Muscle of back (tissue), 11 donors: Measurements from ENCODE around the gene BCAT1. TPM values are rescaled to one million over a fixed set of nuclear protein-coding genes. Genes with fewer than 3 reads are reported as not detected.
"Not testable (repeated sequence)": the region's sequence is repeated elsewhere in the genome, so short reads cannot be mapped to it uniquely, and the experiment has no call there.

Source experiments
- DNase-seq, 3 donors: peaks; one replicate each; pipeline versions ENCODE4 v3.0.0 to v3.0.0-alpha.2; 2013
- polyA plus RNA-seq, 10 donors: library from polyadenylated mRNA; unstranded; fragments of 120-200 nt; gene quantifications; one replicate each; pipeline ENCODE4 v1.2.1, GENCODE V29; 2013; ENCODE audit not compliant: insufficient read length in 10 of 10

Gene BCAT1
- polyA plus RNA-seq, 10 donors: 29.0 to 68.1 (median 49.9) TPM

DNA sequence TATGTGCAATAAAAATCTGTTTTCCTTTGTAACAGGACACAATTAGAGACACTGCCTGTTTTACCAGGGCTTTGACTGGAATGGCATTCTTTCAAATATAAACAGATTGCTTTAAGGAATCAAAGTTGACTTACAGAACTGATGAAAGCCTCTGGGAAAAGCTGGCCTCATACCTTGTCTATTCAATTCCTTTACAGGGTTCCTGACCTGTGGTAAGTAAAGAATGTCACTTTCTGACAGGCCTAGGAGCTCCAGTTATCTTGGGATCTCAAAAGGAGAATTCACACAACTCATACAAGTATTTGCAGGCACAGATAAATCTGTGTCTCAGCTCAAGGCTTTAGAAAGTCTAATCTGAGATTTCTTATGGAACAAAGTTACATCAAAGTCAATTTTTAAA lies 88.4 kb downstream of the BCAT1 start:
- DNase-seq: no peak

DNA sequence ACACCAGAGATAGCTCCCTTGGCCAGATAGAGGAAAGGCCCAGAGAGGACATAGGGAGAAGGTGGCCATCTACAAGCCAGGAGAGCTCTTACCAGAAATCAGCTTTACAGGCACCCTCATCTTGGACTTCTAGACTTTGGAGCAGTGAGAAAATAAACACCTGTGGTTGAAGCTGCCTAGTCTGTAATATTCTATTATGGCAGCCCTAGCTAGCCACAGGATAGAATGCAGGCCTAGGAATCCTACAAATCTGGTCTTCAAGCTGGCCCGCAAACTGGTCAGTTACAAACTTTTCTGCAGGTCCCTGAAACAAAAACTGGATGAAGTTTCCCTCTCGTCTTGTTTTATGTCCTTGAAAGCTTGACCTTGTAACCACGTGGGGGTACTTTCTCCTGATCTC lies 92.4 kb downstream of the BCAT1 start:
- no peak for DNase-seq

DNA sequence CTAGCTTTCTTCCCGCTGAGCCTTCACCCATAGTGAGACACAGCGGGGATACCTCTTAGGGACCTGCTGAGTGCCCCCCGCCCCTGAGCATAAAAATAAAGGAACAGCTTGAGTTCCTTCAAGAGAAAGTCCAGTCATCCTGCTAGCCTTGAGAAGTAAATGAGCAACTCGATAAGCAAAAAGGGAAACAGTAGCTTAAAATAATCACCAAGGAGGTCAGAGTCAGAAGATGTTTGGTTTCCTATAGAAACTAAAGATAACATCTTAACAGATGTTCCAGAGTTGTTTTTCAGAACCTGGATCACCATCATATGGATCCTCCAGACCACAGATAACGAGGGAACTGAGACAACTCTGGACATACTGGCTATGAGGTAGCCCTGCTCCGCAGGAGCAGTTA lies 94.0 kb downstream of the BCAT1 start:
- DNase-seq: peak in 1 of 3 donors; percentile 11

- DNase-seq: no peak
Measured at GRCh38 chr12:24854017-24854416, 94.9 kb downstream of the BCAT1 start.

GRCh38 chr12:24853588-24853987 lies 95.3 kb downstream of the BCAT1 start:
- no peak for DNase-seq

- DNase-seq: no peak
Measured at GRCh38 chr12:24853094-24853493, 95.8 kb downstream of the BCAT1 start.

DNA sequence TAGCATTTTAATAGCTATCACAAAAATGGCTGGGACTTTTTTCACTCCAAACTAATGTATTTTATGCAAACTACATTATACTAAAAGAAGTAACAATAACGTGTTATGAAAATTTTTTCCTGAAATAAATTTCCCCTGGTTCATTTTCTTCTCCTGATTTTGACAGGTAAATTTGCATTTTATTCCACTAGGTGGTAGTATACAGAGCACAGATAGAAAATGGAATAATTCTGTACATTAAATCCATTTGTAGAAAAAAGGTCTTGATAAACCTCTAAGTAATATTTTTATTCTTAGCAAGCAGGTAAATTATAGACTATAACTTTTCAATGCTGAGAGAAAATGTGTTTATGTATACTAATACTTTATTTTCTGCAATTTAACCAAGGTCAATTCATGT lies 96.5 kb downstream of the BCAT1 start:
- no peak for DNase-seq

GRCh38 chr12:24851883-24852282 lies 97.0 kb downstream of the BCAT1 start:
- not testable (repeated sequence) for DNase-seq

- DNase-seq: no peak
Measured at GRCh38 chr12:24851341-24851740, 97.6 kb downstream of the BCAT1 start.

- no peak for DNase-seq
Measured at GRCh38 chr12:24850496-24850895, 98.4 kb downstream of the BCAT1 start.

DNA sequence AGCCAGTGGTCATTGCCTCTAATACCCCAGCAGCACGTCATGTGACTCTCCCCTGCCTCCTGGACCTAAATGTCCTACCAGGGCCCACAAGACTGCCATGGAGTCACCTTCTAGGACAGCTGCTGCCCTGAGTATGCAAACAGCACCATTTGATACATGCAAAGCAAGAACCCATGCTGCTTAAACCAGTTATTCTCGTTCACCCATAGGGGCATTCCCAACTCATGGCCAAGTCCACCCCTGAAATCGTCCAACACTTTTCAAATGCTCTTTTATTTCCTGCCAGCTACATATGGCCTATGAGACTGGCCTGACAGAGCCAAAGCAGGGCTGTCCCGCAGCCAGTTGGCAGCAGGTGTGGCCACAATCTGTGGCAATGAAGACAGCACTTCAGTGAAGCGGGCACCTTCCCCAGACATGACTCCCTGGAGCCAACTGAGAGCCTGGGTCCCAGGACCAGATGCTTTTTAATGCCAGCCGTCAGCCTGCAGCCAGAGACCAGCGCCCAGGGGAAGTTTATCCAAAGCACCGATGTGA lies 99.9 kb downstream of the BCAT1 start:
- no peak for DNase-seq

DNA sequence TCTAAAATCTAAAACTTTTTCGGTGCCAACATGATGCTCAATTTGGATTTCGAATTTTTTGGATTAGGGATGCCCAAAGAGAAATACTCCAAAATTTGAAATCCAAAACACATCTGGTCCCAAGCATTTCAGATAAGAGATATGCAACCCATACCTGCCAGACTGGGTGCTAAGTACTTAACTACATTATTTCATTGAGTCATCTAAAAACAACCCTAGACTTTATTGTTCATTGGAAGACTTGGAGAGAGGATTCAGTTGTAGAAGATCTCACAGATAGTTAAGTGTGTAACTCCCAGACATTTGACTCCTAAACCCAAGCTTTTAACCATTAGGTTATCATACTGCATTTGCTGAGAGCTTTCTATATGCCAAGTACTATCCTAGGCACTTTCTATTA lies 102.2 kb downstream of the BCAT1 start:
- no peak for DNase-seq

DNA sequence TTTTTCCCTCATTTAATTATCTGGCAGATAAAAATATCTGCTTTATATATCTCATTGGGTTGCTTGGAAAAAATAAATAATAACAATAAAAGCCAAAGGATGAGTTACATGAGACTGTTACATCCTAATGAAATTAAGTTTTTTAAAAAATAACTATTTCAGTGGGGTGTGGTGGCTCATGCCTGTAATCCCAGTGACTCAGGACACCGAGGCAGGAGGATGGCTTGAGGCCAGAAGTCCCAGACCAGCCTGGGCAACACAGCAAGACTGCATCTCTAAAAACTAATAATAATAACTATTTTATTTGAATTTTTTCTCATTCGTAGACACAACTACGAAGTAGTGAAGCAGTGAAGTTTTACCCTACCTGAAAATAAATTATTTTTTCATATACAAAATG lies 103.3 kb downstream of the BCAT1 start:
- no peak for DNase-seq

DNA sequence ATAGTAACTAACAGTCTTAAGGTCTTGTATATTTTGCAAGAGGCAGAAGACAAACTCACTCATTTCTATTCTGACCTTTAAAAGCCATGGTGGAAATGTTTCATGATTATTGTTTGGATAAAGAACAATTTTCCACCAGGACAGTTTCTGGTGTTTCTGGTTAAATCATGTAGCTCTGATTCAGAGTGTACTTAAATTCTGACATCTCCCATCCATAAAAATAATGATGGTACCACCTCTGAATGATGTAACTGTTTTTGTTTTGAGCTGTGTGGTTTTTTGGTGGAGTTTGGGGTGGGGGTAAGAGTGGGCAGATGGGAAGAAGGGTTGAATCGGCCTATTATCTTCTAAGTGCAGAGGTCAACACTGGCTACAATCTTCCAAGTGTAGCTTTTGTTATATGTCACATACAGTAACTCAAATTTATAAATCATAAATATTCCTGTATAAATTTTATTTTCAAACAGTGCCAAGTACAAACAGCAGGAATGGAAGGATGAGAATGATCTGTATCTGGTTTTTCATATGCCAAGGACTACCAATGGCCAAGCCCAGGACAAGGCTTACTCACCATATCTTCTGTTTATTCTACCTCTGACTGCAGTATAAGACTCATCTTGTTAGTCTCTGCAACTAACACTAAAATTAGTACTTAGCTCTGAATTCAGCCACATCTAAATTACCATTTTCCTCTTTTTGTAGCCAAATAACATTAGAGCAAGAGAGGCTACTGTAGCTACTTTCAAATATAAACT lies 108.7 kb downstream of the BCAT1 start:
- DNase-seq: no peak

GRCh38 chr12:24839268-24839791 lies 109.6 kb downstream of the BCAT1 start:
- peak in 1 of 3 donors; percentile 56 for DNase-seq

- peak; percentile 49 to 86 (median 71) for DNase-seq
Measured at GRCh38 chr12:24838531-24838950, 110.4 kb downstream of the BCAT1 start.

DNA sequence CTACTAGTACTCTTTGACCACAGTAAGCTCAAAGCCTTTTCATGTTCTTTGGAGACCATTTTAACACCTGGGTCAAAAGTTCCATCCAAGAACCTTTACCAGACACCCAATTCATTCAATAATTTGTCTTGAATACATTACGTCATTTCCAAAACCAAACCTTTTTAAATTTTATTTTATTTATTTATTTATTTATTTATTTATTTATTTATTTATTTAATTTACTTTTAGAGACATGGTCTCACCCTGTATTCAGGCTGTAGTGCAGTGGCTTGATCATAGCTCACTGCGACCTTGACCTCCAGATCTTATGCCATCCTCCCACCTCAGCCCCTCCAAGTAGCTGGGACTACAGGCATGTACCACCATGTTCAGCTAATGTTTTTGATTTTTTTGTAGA lies 113.5 kb downstream of the BCAT1 start:
- no peak for DNase-seq

GRCh38 chr12:24833513-24833912 lies 115.4 kb downstream of the BCAT1 start:
- no peak for DNase-seq

- DNase-seq: no peak
Measured at GRCh38 chr12:24823808-24824515, 124.9 kb downstream of the BCAT1 start.

DNA sequence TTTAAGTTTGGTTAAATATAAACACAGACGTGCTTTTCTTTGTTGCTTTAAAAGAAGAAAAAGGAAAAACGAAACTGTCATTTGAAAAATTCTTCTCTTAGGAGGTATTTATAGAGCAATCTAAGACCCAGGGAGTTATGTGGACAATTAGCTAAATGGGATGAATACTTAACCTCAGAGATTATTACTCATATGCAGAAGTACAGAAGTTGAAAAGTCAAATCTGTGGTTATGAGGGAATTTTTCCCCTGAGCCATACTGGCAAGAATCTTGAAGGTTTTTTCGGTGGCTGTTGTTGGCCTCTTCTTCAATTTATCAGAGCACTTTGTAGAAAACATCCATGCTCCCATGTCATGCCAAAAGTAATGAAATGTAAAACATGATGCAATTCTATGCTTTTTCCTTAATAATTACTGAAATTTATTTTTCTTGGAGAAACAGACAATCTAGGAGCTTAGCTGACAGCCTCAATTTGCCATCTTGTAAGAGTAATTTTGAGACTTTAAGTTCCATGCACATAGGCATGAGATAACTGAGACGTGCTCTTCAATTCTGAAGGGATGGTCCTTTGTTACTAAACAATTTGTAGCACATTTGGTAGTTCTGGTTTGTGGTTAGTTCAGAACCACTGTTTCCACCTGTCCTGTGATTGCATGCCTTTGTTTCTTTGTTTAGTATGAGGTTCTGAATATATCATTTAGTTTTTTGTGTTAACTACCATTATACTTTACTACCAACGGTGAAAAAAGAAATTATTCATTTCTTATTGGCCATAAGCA lies 126.6 kb downstream of the BCAT1 start:
- peak in 1 of 3 donors; percentile 45 for DNase-seq

DNA sequence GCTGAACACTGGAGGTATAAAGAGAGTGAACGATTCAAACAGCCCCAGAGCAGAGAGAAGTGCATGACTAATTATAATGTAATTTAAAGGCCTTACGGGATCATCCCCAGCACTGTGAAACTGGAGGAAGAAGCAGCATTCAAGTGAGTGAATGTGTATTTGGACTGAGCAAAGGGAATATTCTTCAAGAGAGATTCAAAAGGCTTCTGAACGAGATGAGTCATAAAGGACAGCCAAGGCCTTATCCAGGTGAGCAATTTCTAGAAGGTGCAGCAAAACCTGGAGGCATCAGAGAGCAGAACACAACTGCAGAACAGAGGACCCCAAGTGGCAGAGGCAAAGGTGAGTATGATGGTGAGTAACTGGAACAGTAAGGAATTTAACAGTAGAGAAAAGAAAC lies 127.2 kb downstream of the BCAT1 start:
- DNase-seq: no peak

GRCh38 chr12:24820872-24821271 lies 128.0 kb downstream of the BCAT1 start:
- DNase-seq: no peak
